CD4-positive, alpha-beta memory T cell (primary cell): ENCODE data around the gene PPP2R5E. TPM values are rescaled to one million over a fixed set of nuclear protein-coding genes. Genes with fewer than 3 reads are reported as not detected.

Experiments
- CTCF ChIA-PET: fragments of 350-600 bp; sonication (Branson Sonifier 250); formaldehyde crosslinking; loops from one replicate; lab custom pipeline; 2021; ENCODE audit warnings: inconsistent platforms; ENCODE audit not compliant: partially characterized antibody; lab: Charles Lee
- POLR2A ChIA-PET: fragments of 350-600 bp; sonication (Branson Sonifier 250); formaldehyde crosslinking; loops from one replicate; lab custom pipeline; 2021; ENCODE audit not compliant: partially characterized antibody; lab: Charles Lee
- DNase-seq, 5 donors: peaks; one replicate each; pipeline versions ENCODE4 v3.0.0 to v3.0.0-alpha.2; 2020 to 2022; ENCODE audit warnings: mixed read lengths in 1 of 5
- H3K27ac ChIP-seq: one replicate; pipeline ENCODE4 v1.7.0; 2013; ENCODE audit warnings: low read depth, low read length
- H3K27me3 ChIP-seq: 2 replicates; pipeline ENCODE4 v1.7.0; 2013; ENCODE audit warnings: mild to moderate bottlenecking, low read length, moderate library complexity; ENCODE audit not compliant: insufficient read depth
- H3K36me3 ChIP-seq: 2 replicates; pipeline ENCODE4 v1.7.0; 2013; ENCODE audit warnings: mild to moderate bottlenecking, low read length, moderate library complexity; ENCODE audit not compliant: insufficient read depth
- H3K4me1 ChIP-seq: 2 replicates; pipeline ENCODE4 v1.7.0; 2013; ENCODE audit warnings: mild to moderate bottlenecking, low read length, moderate library complexity; ENCODE audit not compliant: insufficient read depth
- H3K4me3 ChIP-seq, 2 donors: one replicate each; pipeline ENCODE4 v1.7.0; 2013; ENCODE audit warnings: low read length in 2 of 2, mild to moderate bottlenecking in 1 of 2
- H3K9me3 ChIP-seq, 2 donors: one replicate each; pipeline ENCODE4 v1.7.0; 2013; ENCODE audit warnings: low read length in 2 of 2, control low read depth in 1 of 2; ENCODE audit not compliant: control insufficient read depth in 1 of 2
- H3K27ac Mint-ChIP-seq, 7 donors: one replicate each; pipeline ENCODE4 v1.8.0; 2020 to 2021; ENCODE audit warnings: mixed read lengths in 7 of 7, mild to moderate bottlenecking in 6 of 7, inconsistent platforms in 3 of 7, moderate library complexity in 3 of 7
- H3K27me3 Mint-ChIP-seq, 2 donors: one replicate each; pipeline ENCODE4 v1.8.0; 2020 to 2021; ENCODE audit warnings: mixed read lengths in 2 of 2
- H3K36me3 Mint-ChIP-seq, 2 donors: one replicate each; pipeline ENCODE4 v1.8.0; 2020 to 2021; ENCODE audit warnings: mixed read lengths in 2 of 2, inconsistent platforms in 1 of 2, mild to moderate bottlenecking in 1 of 2
- H3K4me1 Mint-ChIP-seq, 4 donors: one replicate each; pipeline ENCODE4 v1.8.0; 2020 to 2021; ENCODE audit warnings: mixed read lengths in 4 of 4, mild to moderate bottlenecking in 1 of 4
- H3K4me3 Mint-ChIP-seq, 8 donors: one replicate each; pipeline ENCODE4 v1.8.0; 2020 to 2021; ENCODE audit warnings: mixed read lengths in 8 of 8, mild to moderate bottlenecking in 7 of 8, moderate library complexity in 6 of 8, inconsistent platforms in 3 of 8
- H3K9me3 Mint-ChIP-seq, 8 donors: one replicate each; pipeline ENCODE4 v1.8.0; 2020 to 2021; ENCODE audit warnings: mixed read lengths in 8 of 8, mild to moderate bottlenecking in 5 of 8, inconsistent platforms in 3 of 8, moderate library complexity in 1 of 8
- intact Hi-C: fragments of 100-400 bp; cut with micrococcal nuclease; formaldehyde crosslinking; loops from one replicate; pipeline ENCODE4 v1.15.1; 2023
- polyA plus RNA-seq, 2 donors: library from polyadenylated mRNA; unstranded; fragments of 300-500 nt; fragmentation: Illumina TruSeq; gene quantifications; one replicate each; pipeline ENCODE4 v1.2.3, GENCODE V29; 2021
- total RNA-seq, 2 experiments: library from RNA; stranded (reverse); gene quantifications; one replicate each; pipeline ENCODE4 v1.2.3, GENCODE V29; 2021

The PPP2R5E gene
- total and polyA plus RNA-seq, 4 experiments from 2014 or later, result 36.2 to 38.3 (median 37.1) TPM

DNA sequence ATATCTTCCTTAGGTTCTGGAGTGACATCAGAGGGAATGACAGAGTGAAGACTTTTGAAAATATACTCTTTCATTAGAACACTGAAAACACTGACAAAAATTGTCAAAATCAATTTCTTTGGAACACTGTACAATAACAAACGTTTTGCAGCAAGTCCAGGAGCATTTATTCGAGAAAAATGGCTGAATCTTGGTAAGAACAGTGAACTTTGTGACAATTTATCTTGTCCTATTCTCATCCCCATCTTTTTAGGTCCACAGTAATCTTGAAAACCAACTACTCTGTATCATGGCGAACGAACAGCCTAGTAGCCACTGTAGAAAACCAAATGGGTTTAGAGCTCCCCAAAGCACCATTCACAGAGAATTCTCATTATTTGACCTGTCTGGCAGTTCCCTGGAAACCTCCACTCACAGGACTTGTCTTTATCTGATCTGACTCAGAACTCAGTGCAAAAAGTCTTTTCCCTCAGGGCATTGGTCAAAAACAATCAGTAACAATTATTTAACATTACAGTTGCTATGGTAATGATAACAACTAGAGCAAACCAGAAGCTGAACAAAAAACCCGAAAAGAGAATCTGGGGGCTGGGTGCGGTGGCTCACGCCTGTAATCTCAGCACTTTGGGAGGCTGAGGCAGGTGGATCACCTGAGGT is 20.3 kb upstream of the PPP2R5E start:
- Histone ChIP-seq H3K4me1 (no peaks in the 10 kb centered on the region), H3K27ac (no peak overlapping the region), H3K9me3 (no peaks in the 10 kb centered on the region), H3K36me3 (no peaks in the 10 kb centered on the region), H3K27me3 (no peaks in the 10 kb centered on the region), H3K4me3 (no peak overlapping the region)
- no peaks in the 10 kb centered on the region for H3K36me3 Mint-ChIP-seq
- POLR2A ChIA-PET, result interaction anchor here (1.0 kb wide), 1 partner anchor 20 kb away, joined by 3 read pairs; the partner anchor contains the start of gene PPP2R5E
- no peak for DNase-seq
- no peaks in the 10 kb centered on the region for H3K4me1 Mint-ChIP-seq
- CTCF ChIA-PET, result no interaction called here
- peaks cover 6 to 15% of the 10 kb centered on the region in 2 donors for H3K27me3 Mint-ChIP-seq
- H3K9me3 Mint-ChIP-seq, result peaks cover 0 to 4% (median 0%) of the 10 kb centered on the region in 8 donors
- no peak overlapping the region for H3K4me3 Mint-ChIP-seq
- intact Hi-C loops, result no loop called here
- no peak overlapping the region for H3K27ac Mint-ChIP-seq

DNA sequence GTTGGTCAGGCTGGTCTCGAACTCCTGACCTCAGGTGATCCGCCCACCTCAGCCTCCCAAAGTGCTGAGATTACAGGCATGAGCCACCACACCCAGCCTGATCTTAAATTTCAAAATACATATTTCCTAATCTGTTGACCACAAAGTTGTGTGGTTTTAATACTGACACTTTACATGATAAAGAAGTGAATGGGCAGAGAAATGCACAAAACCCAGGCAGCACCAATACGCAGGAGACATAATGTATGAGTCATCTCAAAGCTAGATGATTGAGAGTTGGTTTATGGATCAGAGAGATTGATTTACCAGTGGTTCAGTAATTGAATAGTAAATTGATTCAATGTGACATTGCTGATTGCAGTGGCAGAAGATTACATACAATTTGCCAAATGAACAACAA is 19.2 kb upstream of the PPP2R5E start:
- H3K27me3 Mint-ChIP-seq, result peaks cover 6 to 12% of the 10 kb centered on the region in 2 donors
- no peaks in the 10 kb centered on the region for H3K4me1 Mint-ChIP-seq
- no peak for DNase-seq
- no peak overlapping the region for H3K27ac ChIP-seq
- H3K9me3 Mint-ChIP-seq, result peaks cover 0 to 4% (median 0%) of the 10 kb centered on the region in 8 donors
- no peaks in the 10 kb centered on the region for H3K36me3 ChIP-seq
- H3K4me1 ChIP-seq, result no peaks in the 10 kb centered on the region
- no peak overlapping the region for H3K4me3 Mint-ChIP-seq
- POLR2A ChIA-PET, result no interaction called here
- H3K27ac Mint-ChIP-seq, result no peak overlapping the region
- no peaks in the 10 kb centered on the region for H3K9me3 ChIP-seq
- no peaks in the 10 kb centered on the region for H3K27me3 ChIP-seq
- intact Hi-C loops, result no loop called here
- H3K36me3 Mint-ChIP-seq, result no peaks in the 10 kb centered on the region
- no peak overlapping the region for H3K4me3 ChIP-seq
- CTCF ChIA-PET, result no interaction called here

DNA sequence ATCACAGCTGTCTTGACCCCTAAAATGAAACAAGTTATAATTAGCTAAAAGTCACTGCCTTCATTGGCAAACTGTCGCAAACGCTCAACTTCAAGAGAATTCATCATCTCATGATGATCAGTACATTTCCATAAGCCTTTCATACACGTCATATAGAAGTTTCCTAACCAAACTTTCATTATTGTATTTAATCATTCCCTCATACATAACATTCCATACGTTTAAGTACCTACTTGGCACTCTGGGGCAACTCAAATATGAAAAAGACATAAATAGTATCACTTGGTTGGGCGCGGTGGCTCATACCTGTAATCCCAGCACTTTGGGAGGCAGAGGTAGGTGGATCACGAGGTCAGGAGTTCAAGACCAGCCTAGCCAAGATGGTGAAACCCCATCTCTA is 12.4 kb upstream of the PPP2R5E start:
- H3K27ac ChIP-seq, result no peak overlapping the region
- ChIA-PET CTCF (no interaction called here), POLR2A (interaction anchor here (0.6 kb wide), 1 partner anchor 22 kb away, joined by 3 read pairs; no protein-coding TSS in a partner anchor)
- Mint-ChIP-seq H3K27ac (no peak overlapping the region), H3K27me3 (peaks cover 2 to 3% of the 10 kb centered on the region in 2 donors), H3K9me3 (peaks cover 0 to 4% (median 0%) of the 10 kb centered on the region in 8 donors), H3K4me1 (no peaks in the 10 kb centered on the region), H3K36me3 (no peaks in the 10 kb centered on the region), H3K4me3 (no peak overlapping the region)
- intact Hi-C loops, result no loop called here
- no peak for DNase-seq
- H3K9me3 ChIP-seq, result no peaks in the 10 kb centered on the region
- H3K4me3 ChIP-seq, result no peak overlapping the region
- H3K36me3 ChIP-seq, result no peaks in the 10 kb centered on the region
- H3K27me3 ChIP-seq, result no peaks in the 10 kb centered on the region
- no peaks in the 10 kb centered on the region for H3K4me1 ChIP-seq

DNA sequence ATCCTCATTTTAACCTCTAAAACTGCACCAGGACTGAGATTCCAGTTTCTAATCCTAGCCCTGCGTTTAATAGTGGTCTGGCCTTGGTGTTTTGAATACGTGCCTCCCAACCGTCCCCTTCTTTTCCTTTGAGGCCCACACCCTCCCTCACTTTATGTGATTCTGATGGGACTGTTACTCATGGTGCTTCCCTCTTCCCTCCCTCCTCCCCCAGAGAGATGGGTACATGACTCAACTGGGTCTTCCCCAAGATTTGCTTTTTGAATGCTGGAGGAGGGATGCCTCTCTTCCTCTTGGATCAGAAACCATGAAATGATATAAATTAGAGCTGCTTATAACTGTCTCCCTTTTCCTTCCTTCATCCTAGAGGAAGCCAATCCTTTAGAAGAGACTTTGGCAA is 8.2 kb upstream of the PPP2R5E start:
- H3K9me3 ChIP-seq, result no peaks in the 10 kb centered on the region
- no peaks in the 10 kb centered on the region for H3K36me3 Mint-ChIP-seq
- H3K4me3 ChIP-seq, result no peak overlapping the region
- no peaks in the 10 kb centered on the region for H3K36me3 ChIP-seq
- no peaks in the 10 kb centered on the region for H3K4me1 ChIP-seq
- DNase-seq, result no peak
- no peaks in the 10 kb centered on the region for H3K9me3 Mint-ChIP-seq
- no peak overlapping the region for H3K27ac ChIP-seq
- H3K27ac Mint-ChIP-seq, result no peak overlapping the region
- intact Hi-C loops, result no loop called here
- peaks cover 0 to 1% of the 10 kb centered on the region in 2 donors for H3K27me3 Mint-ChIP-seq
- ChIA-PET POLR2A (no interaction called here), CTCF (interaction anchor here (0.6 kb wide), 1 partner anchor 762 kb away, joined by 3 read pairs; no protein-coding TSS in a partner anchor)
- H3K4me1 Mint-ChIP-seq, result no peaks in the 10 kb centered on the region
- no peaks in the 10 kb centered on the region for H3K27me3 ChIP-seq
- no peak overlapping the region for H3K4me3 Mint-ChIP-seq

DNA sequence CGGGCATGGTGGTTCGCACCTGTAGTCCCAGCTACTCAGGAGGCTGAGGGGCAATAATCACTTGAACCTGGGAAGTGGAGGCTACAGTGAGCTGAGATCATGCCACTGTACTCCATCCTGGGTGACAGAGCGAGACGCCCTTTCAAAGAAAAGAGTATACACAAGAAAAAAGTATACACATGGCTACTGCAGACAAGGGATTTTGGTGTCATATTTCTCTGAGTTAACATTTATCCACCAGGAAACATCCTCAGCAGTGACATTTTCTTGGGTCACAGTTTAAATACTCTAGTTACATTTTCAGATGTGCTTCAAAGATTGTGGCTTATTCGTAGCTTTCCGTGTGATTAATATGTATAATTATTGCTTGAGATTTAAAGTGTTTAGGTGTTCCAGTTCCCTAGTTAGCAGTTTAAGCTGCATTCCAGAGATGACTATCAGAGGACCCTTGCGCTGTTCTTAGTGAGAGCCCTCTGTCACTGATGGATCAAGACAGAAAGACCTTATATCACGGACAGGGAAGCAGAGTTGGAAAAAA is 4.7 kb upstream of the PPP2R5E start:
- Mint-ChIP-seq H3K4me1 (peaks cover 7 to 20% (median 10%) of the 10 kb centered on the region in 4 donors), H3K36me3 (peaks cover 0 to 9% of the 10 kb centered on the region in 2 donors), H3K27me3 (peaks cover 0 to 1% of the 10 kb centered on the region in 2 donors), H3K9me3 (no peaks in the 10 kb centered on the region), H3K4me3 (no peak overlapping the region), H3K27ac (no peak overlapping the region)
- H3K4me1 ChIP-seq, result peaks cover 9% of the 10 kb centered on the region
- H3K27ac ChIP-seq, result no peak overlapping the region
- POLR2A ChIA-PET, result no interaction called here
- no peak overlapping the region for H3K4me3 ChIP-seq
- no peaks in the 10 kb centered on the region for H3K9me3 ChIP-seq
- intact Hi-C loops, result loop anchor here (10.0 kb wide), 2 partner anchors 227 to 307 kb away; partner anchors contain the start of gene SYNE2
- no peaks in the 10 kb centered on the region for H3K27me3 ChIP-seq
- H3K36me3 ChIP-seq, result no peaks in the 10 kb centered on the region
- DNase-seq, result no peak
- CTCF ChIA-PET, result interaction anchor here (0.6 to 1.0 kb wide), 2 partner anchors 77 to 224 kb away, joined by 3 read pairs; no protein-coding TSS in a partner anchor

DNA sequence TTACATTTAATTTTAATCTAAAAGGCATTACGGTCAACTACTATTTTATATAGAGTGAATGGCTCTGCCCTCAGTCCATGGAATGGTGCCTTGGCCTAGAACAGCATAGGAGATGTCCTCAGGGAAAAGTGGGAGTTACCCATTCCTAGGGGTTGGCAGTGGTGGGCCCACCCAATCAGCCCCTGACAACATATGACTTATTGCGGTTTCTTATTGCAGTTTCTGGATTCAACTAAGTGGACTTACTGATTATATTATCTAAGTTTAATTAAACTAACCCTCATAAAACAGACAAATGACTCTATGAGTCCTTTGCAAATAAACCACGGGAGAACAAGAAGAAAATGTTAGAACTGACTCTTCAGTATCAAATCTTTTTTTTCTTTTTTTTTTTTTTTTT is 2.3 kb upstream of the PPP2R5E start:
- Mint-ChIP-seq H3K4me1 (peaks cover 21 to 40% (median 25%) of the 10 kb centered on the region in 4 donors), H3K27ac (peak overlapping the region in 1 of 7 donors; percentile 92), H3K36me3 (peaks cover 3 to 17% of the 10 kb centered on the region in 2 donors), H3K9me3 (no peaks in the 10 kb centered on the region), H3K4me3 (peak overlapping the region in 3 of 8 donors; percentile 15 to 28 (median 20)), H3K27me3 (peaks cover 0 to 1% of the 10 kb centered on the region in 2 donors)
- intact Hi-C loops, result loop anchor here (10.0 kb wide), 2 partner anchors 229 to 309 kb away; partner anchors contain the start of gene SYNE2
- CTCF ChIA-PET, result no interaction called here
- Histone ChIP-seq H3K36me3 (no peaks in the 10 kb centered on the region), H3K4me1 (peaks cover 26% of the 10 kb centered on the region), H3K27ac (no peak overlapping the region), H3K4me3 (no peak overlapping the region), H3K9me3 (no peaks in the 10 kb centered on the region), H3K27me3 (no peaks in the 10 kb centered on the region)
- no peak for DNase-seq
- POLR2A ChIA-PET, result no interaction called here

DNA sequence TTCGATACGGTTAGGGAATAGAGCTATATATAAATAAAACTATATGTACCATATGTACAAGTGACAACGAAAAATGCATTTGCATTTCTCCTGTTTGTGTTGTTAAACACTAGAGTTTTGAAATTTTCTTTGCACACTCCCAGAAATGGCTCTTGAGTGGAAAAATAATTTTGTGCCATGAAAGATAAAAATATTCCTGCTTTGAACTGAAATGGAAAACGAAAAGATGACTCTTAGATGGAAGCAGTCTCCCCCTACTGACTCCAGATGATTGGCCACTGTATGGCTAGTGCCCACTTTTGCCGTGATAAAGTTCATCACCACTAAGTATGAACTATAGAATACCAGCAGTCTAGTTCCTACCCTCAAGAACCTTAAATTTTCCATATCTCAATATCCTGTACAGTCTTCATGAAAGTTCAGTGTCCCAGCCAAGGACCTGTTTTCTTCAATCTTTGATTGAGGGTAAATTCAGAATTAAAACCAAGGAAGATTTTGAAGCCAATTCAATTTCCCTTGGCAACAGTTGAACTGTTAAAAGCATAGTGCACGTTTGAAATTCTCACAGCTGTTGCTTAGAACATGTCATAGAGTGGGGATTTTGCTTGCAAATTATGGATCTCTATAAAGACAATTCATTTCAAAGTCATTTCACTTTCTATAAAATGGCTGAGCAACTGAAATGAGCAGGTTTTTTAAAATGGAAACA is 1.6 kb upstream of the PPP2R5E start:
- ChIA-PET POLR2A (interaction anchor here (1.2 to 4.2 kb wide), 5 partner anchors 33 to 793 kb away, joined by 3 to 34 read pairs (median 11); partner anchors contain the start of genes SGPP1 and WDR89), CTCF (no interaction called here)
- peak overlapping the region; percentile 61 to 99 (median 98) for H3K4me3 Mint-ChIP-seq
- peaks cover 0 to 1% of the 10 kb centered on the region in 2 donors for H3K27me3 Mint-ChIP-seq
- H3K36me3 ChIP-seq, result no peaks in the 10 kb centered on the region
- peaks cover 3 to 18% of the 10 kb centered on the region in 2 donors for H3K36me3 Mint-ChIP-seq
- no peaks in the 10 kb centered on the region for H3K9me3 ChIP-seq
- intact Hi-C loops, result loop anchor here (5.0 to 10.0 kb wide), 6 partner anchors 230 to 1868 kb away; partner anchors contain the start of genes FUT8, MAX, MTHFD1 and SYNE2
- H3K9me3 Mint-ChIP-seq, result no peaks in the 10 kb centered on the region
- H3K4me3 ChIP-seq, result peak overlapping the region in 1 of 2 donors; percentile 83
- H3K4me1 ChIP-seq, result peaks cover 26% of the 10 kb centered on the region
- peak overlapping the region in 4 of 7 donors; percentile 3 to 98 (median 68) for H3K27ac Mint-ChIP-seq
- no peak overlapping the region for H3K27ac ChIP-seq
- DNase-seq, result no peak
- peaks cover 21 to 40% (median 26%) of the 10 kb centered on the region in 4 donors for H3K4me1 Mint-ChIP-seq
- H3K27me3 ChIP-seq, result no peaks in the 10 kb centered on the region
